SJSA1 (cell line): ENCODE measurements around the gene TMEFF1. TPM values are rescaled to one million over a fixed set of nuclear protein-coding genes. Genes with fewer than 3 reads are reported as not detected.
"Not testable (repeated sequence)": the region's sequence is repeated elsewhere in the genome, so short reads cannot be mapped to it uniquely, and the experiment has no call there.

Source experiments
- DNase-seq, 2 experiments: peaks; one replicate each; pipeline ENCODE4 v3.0.0-alpha.2; 2015 to 2020; ENCODE audit warnings: low spot score in 2 of 2, low read depth in 1 of 2
- H3K27ac ChIP-seq: fragments of 250-450 bp; sonication (Bioruptor Pico); 2 replicates; pipeline ENCODE4 v1.5.1; 2020; ENCODE audit warnings: mild to moderate bottlenecking, moderate library complexity
- H3K27me3 ChIP-seq: fragments of 250-450 bp; sonication (Bioruptor Pico); replicated peaks from 2 replicates; pipeline ENCODE4 v1.5.1; 2020; ENCODE audit warnings: mild to moderate bottlenecking, moderate library complexity
- H3K36me3 ChIP-seq: fragments of 250-450 bp; sonication (Bioruptor Pico); 2 replicates; pipeline ENCODE4 v1.5.1; 2020; ENCODE audit warnings: mild to moderate bottlenecking
- H3K4me1 ChIP-seq: fragments of 250-450 bp; sonication (Bioruptor Pico); replicated peaks from 2 replicates; pipeline ENCODE4 v1.6.1; 2021; ENCODE audit warnings: mild to moderate bottlenecking
- H3K4me3 ChIP-seq: fragments of 250-450 bp; sonication (Bioruptor Pico); 2 replicates; pipeline ENCODE4 v1.5.1; 2020; ENCODE audit warnings: mild to moderate bottlenecking
- H3K9me3 ChIP-seq: fragments of 250-450 bp; sonication (Bioruptor Pico); replicated peaks from 2 replicates; pipeline ENCODE4 v1.5.1; 2020; ENCODE audit warnings: mild to moderate bottlenecking
- total RNA-seq: library from RNA; depleted of rRNA; stranded (reverse); fragments of >200 nt; shearing (Covaris generic); gene quantifications from 2 replicates; pipeline ENCODE4 v1.2.3, GENCODE V29; 2014

Gene TMEFF1
- total RNA-seq, 1 experiment from 2014 or later = 9.3 TPM

- DNase-seq = no peak
- no peaks in the 10 kb centered on the region; the same call in 1 of the 2 replicates for H3K4me1 ChIP-seq
- H3K9me3 ChIP-seq = no peaks in the 10 kb centered on the region
- peaks cover 54% of the 10 kb centered on the region for H3K36me3 ChIP-seq
- H3K4me3 ChIP-seq = no peak overlapping the region
- no peak overlapping the region for H3K27ac ChIP-seq
- no peaks in the 10 kb centered on the region for H3K27me3 ChIP-seq
Measured at GRCh38 chr9:100440071-100440470, 32.9 kb upstream of the TMEFF1 start.

GRCh38 chr9:100440487-100440886 is 32.5 kb upstream of the TMEFF1 start:
- H3K36me3 ChIP-seq = peaks cover 52% of the 10 kb centered on the region
- not testable (repeated sequence) for H3K9me3 ChIP-seq, H3K27me3 ChIP-seq, H3K4me1 ChIP-seq, H3K4me3 ChIP-seq, DNase-seq, H3K27ac ChIP-seq

GRCh38 chr9:100441911-100442361 is 31.0 kb upstream of the TMEFF1 start:
- DNase-seq = no peak
- H3K27ac ChIP-seq = no peak overlapping the region
- H3K27me3 ChIP-seq = no peaks in the 10 kb centered on the region
- H3K4me1 ChIP-seq = no peaks in the 10 kb centered on the region; the same call in 1 of the 2 replicates
- no peaks in the 10 kb centered on the region for H3K9me3 ChIP-seq
- H3K4me3 ChIP-seq = no peak overlapping the region
- peaks cover 56% of the 10 kb centered on the region for H3K36me3 ChIP-seq

GRCh38 chr9:100443781-100444768 is 28.9 kb upstream of the TMEFF1 start:
- no peak overlapping the region for H3K27ac ChIP-seq
- no peaks in the 10 kb centered on the region for H3K9me3 ChIP-seq
- H3K27me3 ChIP-seq = no peaks in the 10 kb centered on the region
- DNase-seq = no peak
- no peak overlapping the region for H3K4me3 ChIP-seq
- H3K4me1 ChIP-seq = no peaks in the 10 kb centered on the region; the same call in 1 of the 2 replicates
- H3K36me3 ChIP-seq = peaks cover 72% of the 10 kb centered on the region

GRCh38 chr9:100445161-100445902 is 27.6 kb upstream of the TMEFF1 start:
- H3K4me1 ChIP-seq = no peaks in the 10 kb centered on the region; the same call in 1 of the 2 replicates

GRCh38 chr9:100445903-100446549 is 26.9 kb upstream of the TMEFF1 start:
- no peaks in the 10 kb centered on the region; the same call in 1 of the 2 replicates for H3K4me1 ChIP-seq
- H3K36me3 ChIP-seq = peaks cover 82% of the 10 kb centered on the region
- no peak overlapping the region for H3K4me3 ChIP-seq
- no peaks in the 10 kb centered on the region for H3K27me3 ChIP-seq
- no peak for DNase-seq
- H3K9me3 ChIP-seq = no peaks in the 10 kb centered on the region
- no peak overlapping the region for H3K27ac ChIP-seq

More at GRCh38 chr9:100445161-100445902, 27.6 kb upstream of the TMEFF1 start:
- peaks cover 77% of the 10 kb centered on the region for H3K36me3 ChIP-seq
- no peaks in the 10 kb centered on the region for H3K27me3 ChIP-seq
- no peak overlapping the region for H3K27ac ChIP-seq
- no peak overlapping the region for H3K4me3 ChIP-seq
- no peak for DNase-seq
- H3K9me3 ChIP-seq = no peaks in the 10 kb centered on the region

- H3K36me3 ChIP-seq = peaks cover 87% of the 10 kb centered on the region
- H3K27ac ChIP-seq = no peak overlapping the region
- no peaks in the 10 kb centered on the region; the same call in 1 of the 2 replicates for H3K4me1 ChIP-seq
- no peak overlapping the region for H3K4me3 ChIP-seq
- no peaks in the 10 kb centered on the region for H3K27me3 ChIP-seq
- no peaks in the 10 kb centered on the region for H3K9me3 ChIP-seq
- DNase-seq = no peak
Measured at GRCh38 chr9:100447041-100447440, 25.9 kb upstream of the TMEFF1 start.

GRCh38 chr9:100448266-100448665 is 24.7 kb upstream of the TMEFF1 start:
- no peak overlapping the region for H3K4me3 ChIP-seq
- no peak for DNase-seq
- H3K36me3 ChIP-seq = peaks cover 89% of the 10 kb centered on the region
- no peak overlapping the region for H3K27ac ChIP-seq
- no peaks in the 10 kb centered on the region; the same call in 1 of the 2 replicates for H3K4me1 ChIP-seq
- H3K9me3 ChIP-seq = no peaks in the 10 kb centered on the region
- no peaks in the 10 kb centered on the region for H3K27me3 ChIP-seq

- Histone ChIP-seq H3K4me1 (no peaks in the 10 kb centered on the region), H3K4me3 (no peak overlapping the region), H3K9me3 (no peaks in the 10 kb centered on the region), H3K27me3 (no peaks in the 10 kb centered on the region), H3K27ac (no peak overlapping the region), H3K36me3 (peaks cover 88% of the 10 kb centered on the region)
- DNase-seq = no peak
Measured at GRCh38 chr9:100449420-100449819, 23.5 kb upstream of the TMEFF1 start.

GRCh38 chr9:100452894-100453293 is 20.1 kb upstream of the TMEFF1 start:
- Histone ChIP-seq H3K9me3 (no peaks in the 10 kb centered on the region), H3K27ac (no peak overlapping the region), H3K4me1 (no peaks in the 10 kb centered on the region), H3K27me3 (no peaks in the 10 kb centered on the region), H3K36me3 (peaks cover 58% of the 10 kb centered on the region), H3K4me3 (no peak overlapping the region)
- no peak for DNase-seq

- Histone ChIP-seq H3K27me3 (no peaks in the 10 kb centered on the region), H3K27ac (no peak overlapping the region), H3K9me3 (no peaks in the 10 kb centered on the region), H3K36me3 (peaks cover 38% of the 10 kb centered on the region), H3K4me3 (no peak overlapping the region), H3K4me1 (no peaks in the 10 kb centered on the region)
- DNase-seq = no peak
Measured at GRCh38 chr9:100455470-100455869, 17.5 kb upstream of the TMEFF1 start.

- Histone ChIP-seq H3K4me3 (no peak overlapping the region), H3K4me1 (no peaks in the 10 kb centered on the region), H3K9me3 (no peaks in the 10 kb centered on the region), H3K27ac (no peak overlapping the region), H3K36me3 (peaks cover 18% of the 10 kb centered on the region), H3K27me3 (no peaks in the 10 kb centered on the region)
- no peak for DNase-seq
Measured at GRCh38 chr9:100457517-100457916, 15.4 kb upstream of the TMEFF1 start.

GRCh38 chr9:100459963-100460362 is 13.0 kb upstream of the TMEFF1 start:
- Histone ChIP-seq H3K27ac (no peak overlapping the region), H3K4me1 (no peaks in the 10 kb centered on the region), H3K9me3 (no peaks in the 10 kb centered on the region), H3K36me3 (no peaks in the 10 kb centered on the region), H3K27me3 (no peaks in the 10 kb centered on the region), H3K4me3 (no peak overlapping the region)
- DNase-seq = no peak
